DND-41 (cell line): Measurements from ENCODE around the gene KIF3B.
"Not testable (repeated sequence)": the region's sequence is repeated elsewhere in the genome, so short reads cannot be mapped to it uniquely, and the experiment has no call there.

Experiments
- EZH2 ChIP-seq: IDR thresholded peaks from 3 replicates; pipeline ENCODE4 v1.6.1; 2012; ENCODE audit warnings: borderline replicate concordance, low read depth, mild to moderate bottlenecking, moderate library complexity, low read length, inconsistent platforms; ENCODE audit not compliant: severe bottlenecking
- TF ChIP-seq, protein P1 (sequence below): IDR thresholded peaks from 2 replicates; pipeline ENCODE4 v1.5.1; 2012; ENCODE audit warnings: borderline replicate concordance, low read length, moderate library complexity, mild to moderate bottlenecking; ENCODE audit not compliant: poor library complexity, severe bottlenecking; ENCODE audit errors: extremely low read depth

DNA sequence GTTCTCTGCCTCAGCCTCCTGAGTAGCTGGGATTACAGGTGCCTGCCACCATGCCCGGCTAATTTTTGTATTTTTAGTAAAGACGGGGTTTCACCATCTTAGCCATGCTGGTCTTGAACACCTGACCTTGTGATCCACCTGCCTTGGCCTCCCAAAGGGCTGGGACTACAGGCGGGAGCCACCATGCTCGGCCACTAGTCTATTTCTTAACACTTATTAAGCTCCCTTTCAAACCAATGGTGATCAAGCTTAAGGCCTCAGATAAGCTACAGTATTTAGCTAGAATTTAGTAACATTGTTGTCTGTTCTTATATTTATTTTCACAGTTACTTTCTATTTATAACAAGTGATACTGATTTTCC is 11.8 kb downstream of the KIF3B start:
- TF ChIP-seq EZH2, result not testable (repeated sequence)
- TF ChIP-seq, protein P1, sequence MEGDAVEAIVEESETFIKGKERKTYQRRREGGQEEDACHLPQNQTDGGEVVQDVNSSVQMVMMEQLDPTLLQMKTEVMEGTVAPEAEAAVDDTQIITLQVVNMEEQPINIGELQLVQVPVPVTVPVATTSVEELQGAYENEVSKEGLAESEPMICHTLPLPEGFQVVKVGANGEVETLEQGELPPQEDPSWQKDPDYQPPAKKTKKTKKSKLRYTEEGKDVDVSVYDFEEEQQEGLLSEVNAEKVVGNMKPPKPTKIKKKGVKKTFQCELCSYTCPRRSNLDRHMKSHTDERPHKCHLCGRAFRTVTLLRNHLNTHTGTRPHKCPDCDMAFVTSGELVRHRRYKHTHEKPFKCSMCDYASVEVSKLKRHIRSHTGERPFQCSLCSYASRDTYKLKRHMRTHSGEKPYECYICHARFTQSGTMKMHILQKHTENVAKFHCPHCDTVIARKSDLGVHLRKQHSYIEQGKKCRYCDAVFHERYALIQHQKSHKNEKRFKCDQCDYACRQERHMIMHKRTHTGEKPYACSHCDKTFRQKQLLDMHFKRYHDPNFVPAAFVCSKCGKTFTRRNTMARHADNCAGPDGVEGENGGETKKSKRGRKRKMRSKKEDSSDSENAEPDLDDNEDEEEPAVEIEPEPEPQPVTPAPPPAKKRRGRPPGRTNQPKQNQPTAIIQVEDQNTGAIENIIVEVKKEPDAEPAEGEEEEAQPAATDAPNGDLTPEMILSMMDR, result not testable (repeated sequence)
